HG02571 (cell line): ENCODE measurements around the gene UBE3B.

Experiments used
- ATAC-seq: cut with Tn5 transposase; IDR thresholded peaks from one replicate; pipeline ENCODE4 v1.9.1; 2021; ENCODE audit warnings: mild to moderate bottlenecking, moderate library complexity; ENCODE audit not compliant: unreplicated experiment

Gene UBE3B

GRCh38 chr12:109448707-109449390 is 28.6 kb upstream of the UBE3B start:
- ATAC-seq: no peak

GRCh38 chr12:109449845-109450532 is 27.4 kb upstream of the UBE3B start:
- ATAC-seq: no peak

- no peak for ATAC-seq
Measured at GRCh38 chr12:109450980-109451379, 26.5 kb upstream of the UBE3B start.

GRCh38 chr12:109451400-109451799 is 26.0 kb upstream of the UBE3B start:
- no peak for ATAC-seq

GRCh38 chr12:109452489-109452888 is 24.9 kb upstream of the UBE3B start:
- no peak for ATAC-seq

- no peak for ATAC-seq
Measured at GRCh38 chr12:109455706-109456105, 21.7 kb upstream of the UBE3B start.

GRCh38 chr12:109458086-109458485 is 19.3 kb upstream of the UBE3B start:
- ATAC-seq: no peak

GRCh38 chr12:109458771-109459208 is 18.6 kb upstream of the UBE3B start:
- ATAC-seq: no peak

GRCh38 chr12:109459247-109459646 is 18.2 kb upstream of the UBE3B start:
- ATAC-seq: no peak

- ATAC-seq: no peak
Measured at GRCh38 chr12:109460538-109460937, 16.9 kb upstream of the UBE3B start.

GRCh38 chr12:109461049-109461845 is 16.2 kb upstream of the UBE3B start:
- no peak for ATAC-seq

GRCh38 chr12:109461846-109462756 is 15.3 kb upstream of the UBE3B start:
- ATAC-seq: no peak

GRCh38 chr12:109462868-109463692 is 14.4 kb upstream of the UBE3B start:
- ATAC-seq: no peak

GRCh38 chr12:109463756-109464155 is 13.7 kb upstream of the UBE3B start:
- no peak for ATAC-seq

- ATAC-seq: no peak
Measured at GRCh38 chr12:109464642-109465351, 12.6 kb upstream of the UBE3B start.

- no peak for ATAC-seq
Measured at GRCh38 chr12:109466305-109466704, 11.1 kb upstream of the UBE3B start.

GRCh38 chr12:109466821-109467220 is 10.6 kb upstream of the UBE3B start:
- ATAC-seq: no peak

GRCh38 chr12:109467978-109468676 is 9.3 kb upstream of the UBE3B start:
- no peak for ATAC-seq

GRCh38 chr12:109469517-109469916 is 7.9 kb upstream of the UBE3B start:
- no peak for ATAC-seq
